BE2C (cell line): ENCODE results near the gene SPATA20.

ENCODE experiments used
- DNase-seq: peaks from one replicate; pipeline ENCODE4 v3.0.0-alpha.2; 2020
- H3K27me3 ChIP-seq: fragments of 250-450 bp; sonication (Bioruptor Pico); 2 replicates; pipeline ENCODE4 v1.5.1; 2020; ENCODE audit warnings: mild to moderate bottlenecking
- H3K36me3 ChIP-seq: fragments of 250-450 bp; sonication (Bioruptor Pico); 2 replicates; pipeline ENCODE4 v1.5.1; 2020; ENCODE audit warnings: mild to moderate bottlenecking
- H3K4me1 ChIP-seq: fragments of 250-450 bp; sonication (Bioruptor Pico); 2 replicates; pipeline ENCODE4 v1.5.1; 2020
- H3K4me3 ChIP-seq: 2 replicates; pipeline ENCODE4 v1.5.1; 2011; ENCODE audit warnings: low read depth, low read length
- H3K9me3 ChIP-seq: fragments of 250-450 bp; sonication (Bioruptor Pico); 2 replicates; pipeline ENCODE4 v1.5.1; 2020
- TF ChIP-seq, protein P1 (sequence below): IDR thresholded peaks from 2 replicates; pipeline ENCODE4 v1.5.1; 2012; ENCODE audit warnings: mild to moderate bottlenecking, low read depth, low read length

SPATA20 gene

GRCh38 chr17:50603340-50603739, 56.4 kb downstream of the SPATA20 start:
- TF ChIP-seq, protein P1, sequence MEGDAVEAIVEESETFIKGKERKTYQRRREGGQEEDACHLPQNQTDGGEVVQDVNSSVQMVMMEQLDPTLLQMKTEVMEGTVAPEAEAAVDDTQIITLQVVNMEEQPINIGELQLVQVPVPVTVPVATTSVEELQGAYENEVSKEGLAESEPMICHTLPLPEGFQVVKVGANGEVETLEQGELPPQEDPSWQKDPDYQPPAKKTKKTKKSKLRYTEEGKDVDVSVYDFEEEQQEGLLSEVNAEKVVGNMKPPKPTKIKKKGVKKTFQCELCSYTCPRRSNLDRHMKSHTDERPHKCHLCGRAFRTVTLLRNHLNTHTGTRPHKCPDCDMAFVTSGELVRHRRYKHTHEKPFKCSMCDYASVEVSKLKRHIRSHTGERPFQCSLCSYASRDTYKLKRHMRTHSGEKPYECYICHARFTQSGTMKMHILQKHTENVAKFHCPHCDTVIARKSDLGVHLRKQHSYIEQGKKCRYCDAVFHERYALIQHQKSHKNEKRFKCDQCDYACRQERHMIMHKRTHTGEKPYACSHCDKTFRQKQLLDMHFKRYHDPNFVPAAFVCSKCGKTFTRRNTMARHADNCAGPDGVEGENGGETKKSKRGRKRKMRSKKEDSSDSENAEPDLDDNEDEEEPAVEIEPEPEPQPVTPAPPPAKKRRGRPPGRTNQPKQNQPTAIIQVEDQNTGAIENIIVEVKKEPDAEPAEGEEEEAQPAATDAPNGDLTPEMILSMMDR, result peak; percentile 44
- Histone ChIP-seq H3K4me1 (peaks cover 19% of the 10 kb centered on the region), H3K36me3 (no peaks in the 10 kb centered on the region), H3K9me3 (no peaks in the 10 kb centered on the region), H3K27me3 (no peaks in the 10 kb centered on the region), H3K4me3 (no peak overlapping the region)
- peak; percentile 45 for DNase-seq

GRCh38 chr17:50604513-50604912, 57.5 kb downstream of the SPATA20 start:
- TF ChIP-seq, protein P1, result no peak
- H3K27me3 ChIP-seq, result no peaks in the 10 kb centered on the region
- H3K36me3 ChIP-seq, result no peaks in the 10 kb centered on the region
- no peak overlapping the region for H3K4me3 ChIP-seq
- peaks cover 19% of the 10 kb centered on the region for H3K4me1 ChIP-seq
- peak; percentile 95 for DNase-seq
- H3K9me3 ChIP-seq, result no peaks in the 10 kb centered on the region

GRCh38 chr17:50605429-50605828, 58.5 kb downstream of the SPATA20 start:
- H3K27me3 ChIP-seq, result no peaks in the 10 kb centered on the region
- no peak for DNase-seq
- no peak overlapping the region for H3K4me3 ChIP-seq
- TF ChIP-seq, protein P1, result no peak
- no peaks in the 10 kb centered on the region for H3K36me3 ChIP-seq
- H3K9me3 ChIP-seq, result no peaks in the 10 kb centered on the region
- peaks cover 19% of the 10 kb centered on the region for H3K4me1 ChIP-seq
